H1 (cell line): ENCODE data around the gene MYRIP. TPM values are rescaled to one million over a fixed set of nuclear protein-coding genes. Genes with fewer than 3 reads are reported as not detected.

Source experiments
- CTCF ChIA-PET: fragments of 300-600 bp; sonication (Branson Sonifier 250); formaldehyde crosslinking; loops from one replicate; lab custom pipeline; 2021; ENCODE audit not compliant: partially characterized antibody; lab: Charles Lee
- POLR2A ChIA-PET: fragments of 300-600 bp; sonication (Branson Sonifier 250); formaldehyde crosslinking; loops from one replicate; lab custom pipeline; 2021; ENCODE audit warnings: inconsistent platforms; ENCODE audit not compliant: partially characterized antibody; lab: Charles Lee
- DNase-seq, 2 experiments: peaks; one replicate each; pipeline versions ENCODE4 v3.0.0 to v3.0.0-alpha.2; 2010 to 2022; ENCODE audit warnings: low spot score in 2 of 2, low read depth in 1 of 2, mixed read lengths in 1 of 2
- FAIRE-seq: peaks from 2 replicates; lab custom pipeline; 2011; peaks lifted over from hg19 to GRCh38; lab: Jason Lieb, UNC
- H2AFZ ChIP-seq: 2 replicates; pipeline ENCODE4 v1.8.1; 2012; ENCODE audit warnings: low read length, inconsistent platforms
- H2AK5ac ChIP-seq: 2 replicates; pipeline ENCODE4 v1.6.1; 2013; ENCODE audit warnings: low read depth, low read length
- H2BK120ac ChIP-seq: replicated peaks from 2 replicates; pipeline ENCODE3; 2013; ENCODE audit warnings: low read depth, low read length, inconsistent platforms
- H2BK12ac ChIP-seq: 2 replicates; pipeline ENCODE4 v1.6.1; 2013; ENCODE audit warnings: low read depth, low read length
- H2BK15ac ChIP-seq: 2 replicates; pipeline ENCODE4 v1.6.1; 2013; ENCODE audit warnings: low read length
- H2BK20ac ChIP-seq: 2 replicates; pipeline ENCODE4 v1.6.1; 2013; ENCODE audit warnings: low read length
- H2BK5ac ChIP-seq: 2 replicates; pipeline ENCODE4 v1.6.1; 2013; ENCODE audit warnings: low read depth, low read length
- H3K14ac ChIP-seq: 2 replicates; pipeline ENCODE4 v1.6.1; 2013; ENCODE audit warnings: inconsistent platforms; ENCODE audit not compliant: insufficient read length
- H3K18ac ChIP-seq: 2 replicates; pipeline ENCODE4 v1.6.1; 2013; ENCODE audit warnings: low read length; ENCODE audit errors: extremely low read depth
- H3K23ac ChIP-seq: 2 replicates; pipeline ENCODE4 v1.6.1; 2013; ENCODE audit warnings: inconsistent platforms; ENCODE audit not compliant: insufficient read length
- H3K23me2 ChIP-seq: 2 replicates; pipeline ENCODE4 v1.6.1; 2013; ENCODE audit warnings: low read depth, low read length
- H3K27ac ChIP-seq: 2 replicates; pipeline ENCODE4 v1.6.1; 2011; ENCODE audit warnings: low read depth, low read length, inconsistent platforms
- H3K27me3 ChIP-seq, 4 experiments: replicated peaks in 1 of 4; 1 replicate in 1 of 4; 2 replicates in 3 of 4; pipeline versions ENCODE4 v1.6.1 to v1.8.1; 2011 to 2013; ENCODE audit warnings: low read length in 3 of 4, mild to moderate bottlenecking in 3 of 4, inconsistent platforms in 2 of 4, mixed read lengths in 2 of 4, moderate library complexity in 1 of 4; ENCODE audit not compliant: control insufficient read depth in 3 of 4, insufficient read depth in 3 of 4; ENCODE audit errors: extremely low read depth in 1 of 4
- H3K36me3 ChIP-seq, 4 experiments: 2 replicates each; pipeline versions ENCODE4 v1.6.1 to v1.8.1; 2011 to 2013; ENCODE audit warnings: mild to moderate bottlenecking in 4 of 4, low read length in 3 of 4, moderate library complexity in 2 of 4, control low read depth in 1 of 4, inconsistent platforms in 1 of 4; ENCODE audit not compliant: insufficient read depth in 4 of 4, control insufficient read depth in 2 of 4
- H3K4ac ChIP-seq: replicated peaks from 2 replicates; pipeline ENCODE3; 2013; ENCODE audit warnings: low read length, low read depth, mixed read lengths, inconsistent platforms; ENCODE audit not compliant: insufficient read length
- H3K4me1 ChIP-seq, 4 experiments: replicated peaks in 1 of 4; 1 replicate in 1 of 4; 2 replicates in 3 of 4; pipeline versions ENCODE4 v1.6.1 to v1.8.1; 2011 to 2013; ENCODE audit warnings: low read length in 3 of 4, inconsistent platforms in 2 of 4, mixed read lengths in 1 of 4; ENCODE audit not compliant: insufficient read depth in 4 of 4, control insufficient read depth in 3 of 4
- H3K4me2 ChIP-seq, 2 experiments: 2 replicates each; pipeline versions ENCODE4 v1.6.1 to v1.8.1; 2011 to 2013; ENCODE audit warnings: low read depth in 2 of 2, low read length in 2 of 2, control low read depth in 1 of 2, inconsistent platforms in 1 of 2, mild to moderate bottlenecking in 1 of 2; ENCODE audit not compliant: insufficient read depth in 1 of 2
- H3K4me3 ChIP-seq, 4 experiments: fragments of 200-600, 300-600 bp in 1 of 4; sonication (generic), shearing (Covaris generic), sonication (Bioruptor Twin) in 1 of 4; 2 replicates each; pipeline versions ENCODE4 v1.5.1 to v1.8.1; 2011 to 2016; ENCODE audit warnings: low read length in 4 of 4, low read depth in 3 of 4, control low read depth in 2 of 4, inconsistent platforms in 2 of 4, mild to moderate bottlenecking in 2 of 4, mixed read lengths in 1 of 4, moderate library complexity in 1 of 4; ENCODE audit not compliant: insufficient read depth in 2 of 4; ENCODE audit errors: extremely low read depth in 1 of 4
- H3K56ac ChIP-seq: replicated peaks from 2 replicates; pipeline ENCODE3; 2013; ENCODE audit warnings: low read depth, mild to moderate bottlenecking, mixed read lengths, low read length, inconsistent platforms; ENCODE audit not compliant: insufficient read length
- H3K79me1 ChIP-seq: 2 replicates; pipeline ENCODE4 v1.6.1; 2013; ENCODE audit warnings: low read depth, low read length, control low read depth
- H3K79me2 ChIP-seq, 2 experiments: 2 replicates each; pipeline versions ENCODE4 v1.6.1 to v1.8.1; 2012 to 2013; ENCODE audit warnings: low read length in 2 of 2, mild to moderate bottlenecking in 2 of 2, inconsistent platforms in 1 of 2; ENCODE audit not compliant: insufficient read depth in 2 of 2, control insufficient read depth in 1 of 2
- H3K9ac ChIP-seq, 4 experiments: replicated peaks in 1 of 4; 1 replicate in 1 of 4; 2 replicates in 3 of 4; pipeline versions ENCODE4 v1.6.1 to v1.8.1; 2011 to 2013; ENCODE audit warnings: low read depth in 3 of 4, low read length in 3 of 4, control low read depth in 2 of 4, mild to moderate bottlenecking in 2 of 4, moderate library complexity in 2 of 4, inconsistent platforms in 1 of 4; ENCODE audit errors: extremely low read depth in 1 of 4
- H3K9me3 ChIP-seq, 2 experiments: 2 replicates each; pipeline versions ENCODE4 v1.6.1 to v1.8.1; 2012 to 2013; ENCODE audit warnings: mild to moderate bottlenecking in 2 of 2, moderate library complexity in 2 of 2, control low read depth in 1 of 2, inconsistent platforms in 1 of 2, low read depth in 1 of 2, low read length in 1 of 2, mixed read lengths in 1 of 2; ENCODE audit not compliant: insufficient read depth in 2 of 2
- H4K20me1 ChIP-seq, 2 experiments: replicated peaks in 1 of 2; 2 replicates each; pipeline versions ENCODE3 to v1.8.1; 2011 to 2013; ENCODE audit warnings: inconsistent platforms in 2 of 2, low read length in 2 of 2, mild to moderate bottlenecking in 1 of 2; ENCODE audit not compliant: insufficient read depth in 2 of 2, control insufficient read depth in 1 of 2
- H4K5ac ChIP-seq: 2 replicates; pipeline ENCODE4 v1.6.1; 2013; ENCODE audit warnings: low read length, low read depth, mixed read lengths, inconsistent platforms; ENCODE audit not compliant: insufficient read length
- H4K8ac ChIP-seq: 2 replicates; pipeline ENCODE4 v1.8.0; 2013; ENCODE audit warnings: mild to moderate bottlenecking, moderate library complexity, low read length, inconsistent platforms; ENCODE audit not compliant: insufficient read depth; ENCODE audit errors: extremely low read depth
- H4K91ac ChIP-seq: replicated peaks from 2 replicates; pipeline ENCODE3; 2013; ENCODE audit warnings: low read length, mixed read lengths, inconsistent platforms; ENCODE audit not compliant: insufficient read length
- CEBPB ChIP-seq: IDR thresholded peaks from 2 replicates; pipeline ENCODE4 v1.6.1; 2012; ENCODE audit warnings: low read depth, low read length
- SP1 ChIP-seq: IDR thresholded peaks from 2 replicates; pipeline ENCODE4 v1.6.1; 2011; ENCODE audit warnings: low read depth, low read length
- polyA plus RNA-seq, 7 experiments: library from polyadenylated mRNA; depleted of rRNA in 3 of 7; stranded (reverse) in 5 of 7; unstranded in 2 of 7; fragments of >200 nt in 5 of 7; fragments of 200-250 nt in 2 of 7; gene quantifications; 1 replicate in 5 of 7; 2 replicates in 1 of 7; 4 replicates in 1 of 7; pipeline versions ENCODE4 v1.2.1 to v1.2.3, GENCODE V29; 2011 to 2013; ENCODE audit warnings: missing spikeins in 2 of 7, mixed read lengths in 2 of 7
- total RNA-seq: library from RNA; stranded (reverse); fragmentation: NEBNext Ultra II Directional; extraction: Animal tissue kit (Norgen Biotek cat#: 25700); gene quantifications from 2 replicates; pipeline ENCODE4 v1.2.1, GENCODE V29; 2021

Gene MYRIP
- total and polyA plus RNA-seq, 2 of the 8 experiments (the other 6 are each of a cell fraction or from before 2014, with no cell fraction given): 0.54 to 4.3 TPM

DNA sequence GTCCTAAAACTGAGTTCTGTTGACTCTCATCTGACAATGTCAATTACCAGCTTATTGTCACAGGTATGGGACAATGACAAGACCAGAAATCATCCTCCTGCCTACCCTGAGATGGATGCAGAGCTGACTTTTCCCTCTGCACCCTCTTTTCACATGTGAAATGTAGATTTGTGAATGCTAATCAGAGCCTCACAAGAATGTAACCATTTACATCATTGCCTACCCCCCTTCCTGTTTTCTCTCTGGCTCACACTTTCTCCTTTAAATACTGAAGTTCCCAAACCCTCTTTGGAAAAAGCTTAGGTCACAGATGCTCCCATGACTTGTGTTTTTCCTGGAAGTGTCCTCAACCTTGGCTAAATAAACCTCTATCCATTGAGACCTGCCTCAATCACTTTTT is 228.2 kb downstream of the MYRIP start:
- ChIA-PET CTCF (interaction anchor here (0.6 to 1.2 kb wide), 2 partner anchors 26 to 231 kb away, joined by 3 to 6 read pairs; no protein-coding TSS in a partner anchor), POLR2A (no interaction called here)
- no peak overlapping the region for H4K91ac ChIP-seq
- no peak overlapping the region for H2BK20ac ChIP-seq
- peak overlapping the region; percentile 10 to 36; a peak in 1 of 4 replicates for H3K4me2 ChIP-seq
- DNase-seq (no peak), FAIRE-seq (no peak)
- H2BK120ac ChIP-seq: no peak overlapping the region
- H3K18ac ChIP-seq: no peak overlapping the region
- no peaks in the 10 kb centered on the region for H3K79me1 ChIP-seq
- no peak overlapping the region for H3K4ac ChIP-seq
- no peaks in the 10 kb centered on the region for H3K9me3 ChIP-seq
- H3K27me3 ChIP-seq: no peaks in the 10 kb centered on the region
- peaks cover 0 to 4% (median 1%) of the 10 kb centered on the region in 4 experiments; a peak in 3 of 7 replicates for H3K4me1 ChIP-seq
- H2BK5ac ChIP-seq: no peak overlapping the region
- H2AFZ ChIP-seq: no peak overlapping the region
- no peak overlapping the region for H3K4me3 ChIP-seq
- H3K23ac ChIP-seq: no peak overlapping the region
- H2AK5ac ChIP-seq: no peak overlapping the region
- H2BK15ac ChIP-seq: no peak overlapping the region
- no peak overlapping the region for H4K5ac ChIP-seq
- no peaks in the 10 kb centered on the region for H3K79me2 ChIP-seq
- H4K8ac ChIP-seq: no peak overlapping the region
- no peak overlapping the region for H3K14ac ChIP-seq
- no peak overlapping the region for H3K56ac ChIP-seq
- H3K23me2 ChIP-seq: no peaks in the 10 kb centered on the region
- H3K27ac ChIP-seq: peak overlapping the region; percentile 5
- TF ChIP-seq CEBPB (no peak), SP1 (0 out of 2 replicates have a peak, but pooled peaks have one; percentile 25)
- H2BK12ac ChIP-seq: no peak overlapping the region
- no peaks in the 10 kb centered on the region for H3K36me3 ChIP-seq
- H4K20me1 ChIP-seq: no peaks in the 10 kb centered on the region
- H3K9ac ChIP-seq: no peak overlapping the region
